ENCODE results near the gene GGA1. TPM values are rescaled to one million over a fixed set of nuclear protein-coding genes. Genes with fewer than 3 reads are reported as not detected.

GGA1 gene
- polyA plus RNA-seq, 1 experiment: 34.6 TPM

DNA sequence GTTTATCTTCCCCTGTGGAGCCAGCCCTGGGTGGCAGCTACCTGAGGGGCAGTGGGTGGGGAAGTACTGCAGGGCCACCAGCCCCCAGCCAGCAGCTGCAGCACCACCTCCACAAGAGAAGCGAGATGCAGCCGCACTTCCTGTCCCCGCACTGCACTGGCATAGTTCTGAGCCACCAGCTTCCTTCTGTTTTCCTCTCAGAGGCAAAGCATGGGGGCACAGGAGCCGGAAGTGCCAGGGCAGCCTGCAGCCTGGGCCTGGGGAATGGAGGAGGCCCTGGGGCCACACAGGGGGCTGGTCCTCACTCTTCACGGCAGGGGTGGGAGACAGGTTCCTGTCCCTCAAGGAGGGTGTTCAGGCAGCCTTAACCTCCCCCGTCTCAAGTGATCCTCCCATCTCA is 18.9 kb downstream of the GGA1 start:
- POLR2A ChIA-PET: no interaction called here
- H3K27me3 ChIP-seq (ENCODE audit: control insufficient read depth, insufficient read depth, low read length): no peaks in the 10 kb centered on the region
- peaks cover 14% of the 10 kb centered on the region for H3K36me3 ChIP-seq (ENCODE audit: control insufficient read depth, insufficient read depth, low read length)
- TF ChIP-seq, protein P1, sequence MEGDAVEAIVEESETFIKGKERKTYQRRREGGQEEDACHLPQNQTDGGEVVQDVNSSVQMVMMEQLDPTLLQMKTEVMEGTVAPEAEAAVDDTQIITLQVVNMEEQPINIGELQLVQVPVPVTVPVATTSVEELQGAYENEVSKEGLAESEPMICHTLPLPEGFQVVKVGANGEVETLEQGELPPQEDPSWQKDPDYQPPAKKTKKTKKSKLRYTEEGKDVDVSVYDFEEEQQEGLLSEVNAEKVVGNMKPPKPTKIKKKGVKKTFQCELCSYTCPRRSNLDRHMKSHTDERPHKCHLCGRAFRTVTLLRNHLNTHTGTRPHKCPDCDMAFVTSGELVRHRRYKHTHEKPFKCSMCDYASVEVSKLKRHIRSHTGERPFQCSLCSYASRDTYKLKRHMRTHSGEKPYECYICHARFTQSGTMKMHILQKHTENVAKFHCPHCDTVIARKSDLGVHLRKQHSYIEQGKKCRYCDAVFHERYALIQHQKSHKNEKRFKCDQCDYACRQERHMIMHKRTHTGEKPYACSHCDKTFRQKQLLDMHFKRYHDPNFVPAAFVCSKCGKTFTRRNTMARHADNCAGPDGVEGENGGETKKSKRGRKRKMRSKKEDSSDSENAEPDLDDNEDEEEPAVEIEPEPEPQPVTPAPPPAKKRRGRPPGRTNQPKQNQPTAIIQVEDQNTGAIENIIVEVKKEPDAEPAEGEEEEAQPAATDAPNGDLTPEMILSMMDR (IDR thresholded peaks at IDR 0.05; ENCODE audit: insufficient read depth, low read depth, low read length): no peak
- CTCF ChIA-PET: interaction anchor here (0.6 to 6.3 kb wide), 7 partner anchors 9 to 59 kb away, joined by 3 to 47 read pairs (median 4); partner anchors contain the start of gene NOL12
- no peak overlapping the region for H3K4me3 ChIP-seq (ENCODE audit: low read depth, low read length)
- DNase-seq (ENCODE audit: low read depth): no peak

DNA sequence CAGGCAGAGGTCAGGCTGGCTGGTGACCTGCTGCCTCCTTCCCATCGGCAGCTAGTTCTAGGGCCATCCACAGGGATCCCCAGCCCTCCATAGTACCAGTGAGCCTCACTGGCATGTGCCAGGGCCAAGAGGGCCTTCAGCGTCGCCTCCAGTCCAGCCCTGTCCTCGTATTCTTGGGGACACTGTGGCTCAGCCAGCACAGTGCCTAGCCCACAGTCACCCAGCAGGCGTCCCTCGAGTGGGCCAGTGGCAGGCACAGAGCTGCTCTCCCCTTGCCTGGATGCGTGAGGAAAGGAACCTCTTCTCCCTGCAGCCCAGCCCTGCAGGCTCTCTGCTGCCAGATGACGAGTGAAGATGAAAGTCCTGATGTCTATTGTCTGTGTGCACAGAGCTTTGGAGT is 20.2 kb downstream of the GGA1 start:
- no peak for DNase-seq (ENCODE audit: low read depth)
- Histone ChIP-seq H3K27me3 (ENCODE audit: control insufficient read depth, insufficient read depth, low read length) (no peaks in the 10 kb centered on the region), H3K4me3 (ENCODE audit: low read depth, low read length) (no peak overlapping the region), H3K36me3 (ENCODE audit: control insufficient read depth, insufficient read depth, low read length) (peaks cover 12% of the 10 kb centered on the region)
- TF ChIP-seq, protein P1 (IDR thresholded peaks at IDR 0.05; ENCODE audit: insufficient read depth, low read depth, low read length): no peak
- POLR2A ChIA-PET: no interaction called here
- CTCF ChIA-PET: interaction anchor here (1.0 to 6.3 kb wide), 7 partner anchors 8 to 163 kb away, joined by 3 to 47 read pairs (median 3); partner anchors contain the start of gene NOL12

DNA sequence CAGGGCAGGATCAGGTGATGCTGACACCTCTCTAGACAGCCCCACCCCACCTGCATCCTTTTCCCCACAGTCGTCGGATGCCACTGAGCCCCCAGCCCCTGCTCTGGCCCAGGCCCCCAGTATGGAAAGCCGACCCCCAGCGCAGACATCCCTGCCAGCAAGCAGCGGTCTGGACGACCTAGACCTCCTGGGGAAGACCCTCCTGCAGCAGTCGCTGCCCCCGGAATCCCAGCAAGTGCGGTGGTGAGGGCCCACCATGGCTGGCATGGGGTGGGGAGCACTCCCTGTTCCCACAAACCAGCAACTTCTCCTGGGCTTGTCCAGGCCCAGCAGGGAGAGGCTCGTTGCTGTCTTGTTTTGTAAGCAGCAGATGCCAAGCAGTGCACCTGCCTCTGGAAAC is 21.3 kb downstream of the GGA1 start:
- TF ChIP-seq, protein P1 (IDR thresholded peaks at IDR 0.05; ENCODE audit: insufficient read depth, low read depth, low read length): no peak
- H3K27me3 ChIP-seq (ENCODE audit: control insufficient read depth, insufficient read depth, low read length): no peaks in the 10 kb centered on the region
- POLR2A ChIA-PET: no interaction called here
- no peak for DNase-seq (ENCODE audit: low read depth)
- peaks cover 10% of the 10 kb centered on the region for H3K36me3 ChIP-seq (ENCODE audit: control insufficient read depth, insufficient read depth, low read length)
- CTCF ChIA-PET: interaction anchor here (6.3 kb wide), 1 partner anchor 13 kb away, joined by 47 read pairs; no protein-coding TSS in a partner anchor
- H3K4me3 ChIP-seq (ENCODE audit: low read depth, low read length): no peak overlapping the region

DNA sequence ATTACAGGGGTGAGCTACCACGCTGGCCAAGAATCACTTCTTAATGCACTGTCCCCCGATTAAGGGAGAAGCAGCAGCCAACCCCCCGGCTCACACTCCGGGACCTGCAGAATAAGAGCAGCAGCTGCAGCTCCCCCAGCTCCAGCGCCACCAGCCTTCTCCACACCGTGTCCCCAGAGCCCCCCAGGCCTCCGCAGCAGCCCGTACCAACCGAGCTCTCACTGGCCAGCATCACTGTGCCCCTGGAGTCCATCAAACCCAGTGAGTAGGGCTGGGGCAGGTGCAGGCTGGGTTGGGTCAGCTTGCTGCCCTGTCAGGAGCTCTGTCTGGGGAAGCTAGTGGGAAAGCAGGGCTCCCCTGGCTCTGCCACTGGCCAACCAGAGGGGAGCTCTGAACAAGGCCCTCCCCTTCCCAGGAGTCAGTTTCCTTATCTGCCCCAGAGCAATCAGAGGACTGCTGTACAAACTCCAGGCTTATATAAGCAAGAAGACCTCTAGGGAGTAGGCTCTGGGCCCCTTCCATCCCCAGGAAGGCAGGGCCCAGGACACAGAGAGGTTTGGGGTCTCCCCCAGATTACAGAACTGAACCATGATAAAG is 22.3 kb downstream of the GGA1 start:
- peaks cover 10% of the 10 kb centered on the region for H3K36me3 ChIP-seq (ENCODE audit: control insufficient read depth, insufficient read depth, low read length)
- H3K4me3 ChIP-seq (ENCODE audit: low read depth, low read length): no peak overlapping the region
- no peak for DNase-seq (ENCODE audit: low read depth)
- CTCF ChIA-PET: interaction anchor here (5.1 to 6.5 kb wide), 2 partner anchors 13 to 51 kb away, joined by 41 to 79 read pairs; no protein-coding TSS in a partner anchor
- TF ChIP-seq, protein P1 (IDR thresholded peaks at IDR 0.05; ENCODE audit: insufficient read depth, low read depth, low read length): no peak
- POLR2A ChIA-PET: no interaction called here
- no peaks in the 10 kb centered on the region for H3K27me3 ChIP-seq (ENCODE audit: control insufficient read depth, insufficient read depth, low read length)

DNA sequence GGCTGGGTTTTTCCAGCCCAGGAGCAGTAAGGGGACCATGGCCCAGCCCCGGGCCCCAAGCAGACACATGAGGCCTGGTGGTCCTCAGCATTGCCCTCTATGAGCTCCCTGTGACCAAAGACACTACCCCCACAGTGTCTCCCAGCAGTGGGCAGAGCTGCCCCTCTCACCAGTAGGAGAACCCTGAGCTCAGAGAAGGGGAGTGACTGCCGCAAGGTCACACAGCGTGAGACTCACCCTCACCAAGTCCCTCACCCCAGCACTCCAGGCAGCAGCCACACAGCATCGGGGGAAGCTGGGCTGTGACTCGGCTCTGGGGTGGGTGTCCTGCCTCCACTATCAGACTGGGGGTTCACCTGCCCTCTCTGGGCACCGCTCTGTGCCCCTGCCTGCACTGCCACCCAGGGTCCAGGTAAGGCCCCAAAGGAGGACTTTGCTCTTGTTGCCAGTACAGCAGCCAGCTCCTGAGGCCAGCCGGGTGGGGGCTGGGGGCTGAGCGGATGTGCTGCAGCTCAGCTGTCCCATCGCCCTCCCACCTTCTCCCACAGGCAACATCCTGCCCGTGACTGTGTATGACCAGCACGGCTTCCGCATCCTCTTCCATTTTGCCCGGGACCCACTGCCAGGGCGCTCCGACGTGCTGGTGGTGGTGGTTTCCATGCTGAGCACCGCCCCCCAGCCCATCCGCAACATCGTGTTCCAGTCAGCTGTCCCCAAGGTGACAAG is 23.0 kb downstream of the GGA1 start:
- Histone ChIP-seq H3K4me3 (ENCODE audit: low read depth, low read length) (no peak overlapping the region), H3K27me3 (ENCODE audit: control insufficient read depth, insufficient read depth, low read length) (no peaks in the 10 kb centered on the region), H3K36me3 (ENCODE audit: control insufficient read depth, insufficient read depth, low read length) (peaks cover 10% of the 10 kb centered on the region)
- ChIA-PET POLR2A (interaction anchor here (0.5 kb wide), 1 partner anchor 11 kb away, joined by 3 read pairs; no protein-coding TSS in a partner anchor), CTCF (interaction anchor here (2.2 to 6.5 kb wide), 4 partner anchors 9 to 90 kb away, joined by 6 to 79 read pairs (median 38); no protein-coding TSS in a partner anchor)
- DNase-seq (ENCODE audit: low read depth): no peak
- TF ChIP-seq, protein P1 (IDR thresholded peaks at IDR 0.05; ENCODE audit: insufficient read depth, low read depth, low read length): no peak

Measured in BJ (cell line).